SK-N-SH (cell line): Measurements from ENCODE around the gene PRRT2. TPM values are rescaled to one million over a fixed set of nuclear protein-coding genes. Genes with fewer than 3 reads are reported as not detected.

Experiments used
- CTCF ChIA-PET: fragments of 300-600, 350-600 bp; formaldehyde crosslinking; extraction: SDS; loops from one replicate; lab custom pipeline; 2021; lab: Yijun Ruan, JAX
- POLR2A ChIA-PET: fragments of 350-600 bp; sonication (Branson Sonifier 250); formaldehyde crosslinking; extraction: SDS; loops from one replicate; lab custom pipeline; 2020; ENCODE audit warnings: antibody characterized with exemption, inconsistent platforms; lab: Yijun Ruan, JAX
- DNase-seq: peaks from one replicate; pipeline ENCODE4 v3.0.0; 2012
- H2AFZ ChIP-seq: fragments of 200-600 bp; sonication (generic); 2 replicates; pipeline ENCODE4 v1.8.1; 2016; ENCODE audit warnings: antibody characterized with exemption, mild to moderate bottlenecking, low read depth
- H3F3A ChIP-seq: fragments of 200-600 bp; sonication (generic); replicated peaks from 2 replicates; pipeline ENCODE3; 2016; ENCODE audit warnings: antibody characterized with exemption, mild to moderate bottlenecking; ENCODE audit not compliant: insufficient read depth
- H3K27ac ChIP-seq, 2 experiments: fragments of 200-500 bp in 1 of 2; fragments of 200-600 bp in 1 of 2; sonication (Bioruptor generic) in 1 of 2; sonication (generic), shearing (Covaris generic) in 1 of 2; 2 replicates each; pipeline versions ENCODE4 v1.5.1 to v1.6.1; 2014 to 2016; ENCODE audit warnings: low read depth in 2 of 2, inconsistent platforms in 1 of 2, low read length in 1 of 2, mild to moderate bottlenecking in 1 of 2, mixed read lengths in 1 of 2
- H3K27me3 ChIP-seq: fragments of 200-600 bp; sonication (generic), shearing (Covaris generic); 2 replicates; pipeline ENCODE4 v1.6.1; 2016; ENCODE audit warnings: mixed run types; ENCODE audit not compliant: insufficient read depth
- H3K36me3 ChIP-seq, 2 experiments: fragments of 200-500 bp in 1 of 2; fragments of 200-600 bp in 1 of 2; sonication (Bioruptor generic) in 1 of 2; sonication (generic) in 1 of 2; replicated peaks in 1 of 2; 2 replicates each; pipeline versions ENCODE3 to v1.5.1; 2014 to 2016; ENCODE audit warnings: low read length in 1 of 2, mild to moderate bottlenecking in 1 of 2; ENCODE audit not compliant: insufficient read depth in 2 of 2, control insufficient read depth in 1 of 2
- H3K4me1 ChIP-seq, 2 experiments: fragments of 200-500 bp in 1 of 2; fragments of 200-600 bp in 1 of 2; sonication (Bioruptor generic) in 1 of 2; sonication (generic), shearing (Covaris generic) in 1 of 2; 2 replicates each; pipeline versions ENCODE4 v1.5.1 to v1.6.1; 2014 to 2016; ENCODE audit warnings: low read depth in 1 of 2, low read length in 1 of 2, mixed run types in 1 of 2; ENCODE audit not compliant: insufficient read depth in 2 of 2, control insufficient read depth in 1 of 2
- H3K4me2 ChIP-seq: fragments of 200-600 bp; sonication (generic), shearing (Covaris generic); 2 replicates; pipeline ENCODE4 v1.6.1; 2017; ENCODE audit warnings: mixed run types
- H3K4me3 ChIP-seq, 2 experiments: fragments of 200-500 bp in 1 of 2; fragments of 200-600 bp in 1 of 2; sonication (Bioruptor generic) in 1 of 2; sonication (generic), shearing (Covaris generic) in 1 of 2; 2 replicates each; pipeline versions ENCODE4 v1.5.1 to v1.8.1; 2014 to 2016; ENCODE audit warnings: low read depth in 2 of 2, inconsistent platforms in 1 of 2, low read length in 1 of 2, mild to moderate bottlenecking in 1 of 2, mixed read lengths in 1 of 2, moderate library complexity in 1 of 2
- H3K79me2 ChIP-seq: fragments of 200-600 bp; sonication (generic); 2 replicates; pipeline ENCODE4 v1.8.1; 2017; ENCODE audit warnings: mild to moderate bottlenecking; ENCODE audit not compliant: insufficient read depth
- H3K9ac ChIP-seq: fragments of 200-600 bp; sonication (generic); 2 replicates; pipeline ENCODE4 v1.6.1; 2017; ENCODE audit warnings: mixed run types
- H3K9me2 ChIP-seq: fragments of 200-600 bp; sonication (generic); 2 replicates; pipeline ENCODE4 v1.6.1; 2017; ENCODE audit warnings: mixed run types
- H3K9me3 ChIP-seq: fragments of 200-600 bp; sonication (generic); 2 replicates; pipeline ENCODE4 v1.6.1; 2017; ENCODE audit warnings: mixed run types, mild to moderate bottlenecking, moderate library complexity
- H4K20me1 ChIP-seq: fragments of 200-600 bp; sonication (generic); 2 replicates; pipeline ENCODE4 v1.6.1; 2017; ENCODE audit warnings: mild to moderate bottlenecking, mixed run types; ENCODE audit not compliant: insufficient read depth
- ELF1 ChIP-seq: IDR thresholded peaks from 2 replicates; pipeline ENCODE4 v1.4.0; 2012
- EZH2phosphoT487 ChIP-seq: fragments of 200-600 bp; sonication (generic); IDR thresholded peaks from 2 replicates; pipeline ENCODE4 v1.6.1; 2017; ENCODE audit warnings: low read depth, mixed run types, mild to moderate bottlenecking, antibody characterized with exemption, moderate library complexity, borderline replicate concordance
- FOXJ3 ChIP-seq: sonication (generic); formaldehyde crosslinking; IDR thresholded peaks from 2 replicates; pipeline ENCODE4 v1.5.1; 2020; ENCODE audit warnings: mild to moderate bottlenecking, missing genetic modification reagents
- MEF2A ChIP-seq: IDR thresholded peaks from 2 replicates; pipeline ENCODE4 v1.4.0; 2012; ENCODE audit warnings: low read depth, borderline replicate concordance
- MXI1 ChIP-seq: IDR thresholded peaks from 2 replicates; pipeline ENCODE4 v1.6.1; 2012; ENCODE audit warnings: mild to moderate bottlenecking, low read depth, low read length, improper control_type of control experiment
- NRF1 ChIP-seq: IDR thresholded peaks from 2 replicates; pipeline ENCODE4 v1.6.1; 2012; ENCODE audit warnings: low read depth, mild to moderate bottlenecking, low read length
- POLR2AphosphoS5 ChIP-seq: IDR thresholded peaks from 2 replicates; pipeline ENCODE4 v1.6.1; 2012; ENCODE audit warnings: low read depth, low read length
- RCOR1 ChIP-seq: fragments of 150-350 bp; IDR thresholded peaks from 2 replicates; pipeline ENCODE4 v1.6.1; 2017; ENCODE audit warnings: antibody characterized with exemption, low read length
- SMC3 ChIP-seq: IDR thresholded peaks from 2 replicates; pipeline ENCODE4 v1.6.1; 2012; ENCODE audit warnings: low read depth, low read length, improper control_type of control experiment
- TAF1 ChIP-seq: IDR thresholded peaks from 2 replicates; pipeline ENCODE4 v1.6.1; 2012; ENCODE audit warnings: low read depth, mild to moderate bottlenecking, low read length, moderate library complexity, borderline replicate concordance
- WGBS: methylation state at CpG from one replicate; pipeline ENCODE4 v1.1.6; 2017; ENCODE audit warnings: low lambda C conversion rate; 5-methylcytosine and 5-hydroxymethylcytosine counted together
- polyA plus RNA-seq, 3 experiments: library from polyadenylated mRNA; depleted of rRNA; stranded (reverse); fragments of >200 nt; gene quantifications; 2 replicates each; pipeline ENCODE4 v1.2.3, GENCODE V29; 2012
- TF ChIP-seq, protein P1 (sequence below): IDR thresholded peaks from 2 replicates; pipeline ENCODE4 v1.4.0; 2012; ENCODE audit warnings: low read depth, borderline replicate concordance
- TF ChIP-seq, protein P2 (sequence below): IDR thresholded peaks from 2 replicates; pipeline ENCODE4 v1.4.0; 2012; ENCODE audit warnings: low read depth
- TF ChIP-seq, protein P3 (sequence below): fragments of 200-600 bp; sonication (generic); IDR thresholded peaks from 2 replicates; pipeline ENCODE4 v1.6.1; 2017; ENCODE audit warnings: antibody characterized with exemption, mild to moderate bottlenecking, moderate library complexity

The PRRT2 gene
- polyA plus RNA-seq, 1 of the 3 experiments (the other 2 are of a cell fraction): 28.1 TPM

DNA sequence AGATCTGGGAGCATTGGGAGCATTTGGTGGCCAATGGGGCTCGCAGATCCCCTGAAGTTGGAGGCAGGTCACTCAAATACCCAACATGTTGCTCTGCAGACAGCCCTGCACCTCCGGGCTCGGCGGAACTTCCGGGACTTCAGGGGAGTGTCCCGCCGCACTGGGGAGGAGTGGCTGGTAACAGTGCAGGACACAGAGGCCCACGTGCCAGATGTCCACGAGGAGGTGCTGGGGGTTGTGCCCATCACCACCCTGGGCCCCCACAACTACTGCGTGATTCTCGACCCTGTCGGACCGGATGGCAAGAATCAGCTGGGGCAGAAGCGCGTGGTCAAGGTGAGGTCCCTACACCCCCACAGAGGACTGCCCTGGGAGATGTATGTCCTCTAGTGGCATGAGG lies 24.6 kb downstream of the PRRT2 start:
- H3K27ac ChIP-seq: no peak overlapping the region
- no peak overlapping the region for H3K4me2 ChIP-seq
- H3K36me3 ChIP-seq: peaks cover 32 to 41% of the 10 kb centered on the region in 2 experiments
- CTCF ChIA-PET: interaction anchor here (3.9 kb wide), 1 partner anchor 12 kb away, joined by 19 read pairs; no protein-coding TSS in a partner anchor
- H3K79me2 ChIP-seq: no peaks in the 10 kb centered on the region; the same call in 1 of the 2 replicates
- no peaks in the 10 kb centered on the region for H3K27me3 ChIP-seq
- no peaks in the 10 kb centered on the region for H3K9me3 ChIP-seq
- H4K20me1 ChIP-seq: no peaks in the 10 kb centered on the region
- no peak overlapping the region for H3K9ac ChIP-seq
- no peak overlapping the region for H3K4me3 ChIP-seq
- TF ChIP-seq SMC3: no peak
- no peak for DNase-seq
- H3K4me1 ChIP-seq: no peaks in the 10 kb centered on the region
- peaks cover 4% of the 10 kb centered on the region for H3F3A ChIP-seq
- H2AFZ ChIP-seq: no peak overlapping the region
- POLR2A ChIA-PET: no interaction called here
- 96% methylated on average over 9 of the region's 15 CpGs for WGBS
- no peaks in the 10 kb centered on the region for H3K9me2 ChIP-seq

DNA sequence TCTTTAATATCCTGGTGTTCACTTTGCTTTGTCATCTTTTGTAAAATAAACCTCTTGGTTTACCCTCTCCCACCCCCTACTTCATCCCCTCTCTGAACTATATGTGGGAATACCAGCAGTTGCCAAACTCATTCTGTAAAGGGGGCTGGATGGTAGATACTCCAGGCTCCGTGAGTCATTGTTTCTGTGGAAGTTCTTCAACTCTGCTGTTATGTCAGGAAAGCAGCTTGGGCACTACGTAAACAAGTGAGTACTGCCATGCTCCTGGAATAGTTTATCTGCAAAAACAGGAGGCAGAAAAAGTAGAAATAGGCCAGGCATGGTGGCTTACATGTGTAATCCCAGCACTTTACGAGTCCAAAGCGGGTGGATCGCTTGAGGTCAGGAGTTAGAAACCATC lies 25.8 kb downstream of the PRRT2 start:
- Histone ChIP-seq H3K36me3 (peaks cover 39 to 44% of the 10 kb centered on the region in 2 experiments), H2AFZ (no peak overlapping the region), H3K79me2 (no peaks in the 10 kb centered on the region; the same call in 1 of the 2 replicates), H4K20me1 (no peaks in the 10 kb centered on the region), H3K4me1 (no peaks in the 10 kb centered on the region), H3K9me2 (no peaks in the 10 kb centered on the region), H3K27me3 (no peaks in the 10 kb centered on the region), H3K9me3 (no peaks in the 10 kb centered on the region), H3K9ac (no peak overlapping the region), H3K4me2 (no peak overlapping the region), H3F3A (peaks cover 6% of the 10 kb centered on the region), H3K27ac (no peak overlapping the region), H3K4me3 (no peak overlapping the region)
- DNase-seq: no peak
- no peak for TF ChIP-seq RCOR1
- TF ChIP-seq MEF2A: no peak
- TF ChIP-seq POLR2AphosphoS5: no peak
- TF ChIP-seq ELF1: no peak
- TF ChIP-seq, protein P1, sequence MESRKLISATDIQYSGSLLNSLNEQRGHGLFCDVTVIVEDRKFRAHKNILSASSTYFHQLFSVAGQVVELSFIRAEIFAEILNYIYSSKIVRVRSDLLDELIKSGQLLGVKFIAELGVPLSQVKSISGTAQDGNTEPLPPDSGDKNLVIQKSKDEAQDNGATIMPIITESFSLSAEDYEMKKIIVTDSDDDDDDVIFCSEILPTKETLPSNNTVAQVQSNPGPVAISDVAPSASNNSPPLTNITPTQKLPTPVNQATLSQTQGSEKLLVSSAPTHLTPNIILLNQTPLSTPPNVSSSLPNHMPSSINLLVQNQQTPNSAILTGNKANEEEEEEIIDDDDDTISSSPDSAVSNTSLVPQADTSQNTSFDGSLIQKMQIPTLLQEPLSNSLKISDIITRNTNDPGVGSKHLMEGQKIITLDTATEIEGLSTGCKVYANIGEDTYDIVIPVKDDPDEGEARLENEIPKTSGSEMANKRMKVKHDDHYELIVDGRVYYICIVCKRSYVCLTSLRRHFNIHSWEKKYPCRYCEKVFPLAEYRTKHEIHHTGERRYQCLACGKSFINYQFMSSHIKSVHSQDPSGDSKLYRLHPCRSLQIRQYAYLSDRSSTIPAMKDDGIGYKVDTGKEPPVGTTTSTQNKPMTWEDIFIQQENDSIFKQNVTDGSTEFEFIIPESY: no peak
- no peak for TF ChIP-seq NRF1
- TF ChIP-seq TAF1: no peak
- TF ChIP-seq MXI1: no peak
- TF ChIP-seq, protein P2, sequence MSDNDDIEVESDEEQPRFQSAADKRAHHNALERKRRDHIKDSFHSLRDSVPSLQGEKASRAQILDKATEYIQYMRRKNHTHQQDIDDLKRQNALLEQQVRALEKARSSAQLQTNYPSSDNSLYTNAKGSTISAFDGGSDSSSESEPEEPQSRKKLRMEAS: no peak
- TF ChIP-seq, protein P3, sequence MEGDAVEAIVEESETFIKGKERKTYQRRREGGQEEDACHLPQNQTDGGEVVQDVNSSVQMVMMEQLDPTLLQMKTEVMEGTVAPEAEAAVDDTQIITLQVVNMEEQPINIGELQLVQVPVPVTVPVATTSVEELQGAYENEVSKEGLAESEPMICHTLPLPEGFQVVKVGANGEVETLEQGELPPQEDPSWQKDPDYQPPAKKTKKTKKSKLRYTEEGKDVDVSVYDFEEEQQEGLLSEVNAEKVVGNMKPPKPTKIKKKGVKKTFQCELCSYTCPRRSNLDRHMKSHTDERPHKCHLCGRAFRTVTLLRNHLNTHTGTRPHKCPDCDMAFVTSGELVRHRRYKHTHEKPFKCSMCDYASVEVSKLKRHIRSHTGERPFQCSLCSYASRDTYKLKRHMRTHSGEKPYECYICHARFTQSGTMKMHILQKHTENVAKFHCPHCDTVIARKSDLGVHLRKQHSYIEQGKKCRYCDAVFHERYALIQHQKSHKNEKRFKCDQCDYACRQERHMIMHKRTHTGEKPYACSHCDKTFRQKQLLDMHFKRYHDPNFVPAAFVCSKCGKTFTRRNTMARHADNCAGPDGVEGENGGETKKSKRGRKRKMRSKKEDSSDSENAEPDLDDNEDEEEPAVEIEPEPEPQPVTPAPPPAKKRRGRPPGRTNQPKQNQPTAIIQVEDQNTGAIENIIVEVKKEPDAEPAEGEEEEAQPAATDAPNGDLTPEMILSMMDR: no peak
- no peak for TF ChIP-seq FOXJ3 (CRISPR knock-in tag)
- TF ChIP-seq EZH2phosphoT487: no peak
- ChIA-PET POLR2A (interaction anchor here (0.9 kb wide), 1 partner anchor 30 kb away, joined by 5 read pairs; no protein-coding TSS in a partner anchor), CTCF (interaction anchor here (0.7 to 3.9 kb wide), 3 partner anchors 11 to 22 kb away, joined by 3 to 23 read pairs (median 19); partner anchors contain the start of gene PAGR1)
- 95% methylated on average over 5 of the region's 5 CpGs for WGBS
